ENCODE measurements around the gene CFAP61. TPM values are rescaled to one million over a fixed set of nuclear protein-coding genes. Genes with fewer than 3 reads are reported as not detected.
A peak's percentile ranks its signal among the peaks of the same experiment; 100 is the strongest.

CFAP61 gene
- total RNA-seq, 1 experiment from 2014 or later: not detected

DNA sequence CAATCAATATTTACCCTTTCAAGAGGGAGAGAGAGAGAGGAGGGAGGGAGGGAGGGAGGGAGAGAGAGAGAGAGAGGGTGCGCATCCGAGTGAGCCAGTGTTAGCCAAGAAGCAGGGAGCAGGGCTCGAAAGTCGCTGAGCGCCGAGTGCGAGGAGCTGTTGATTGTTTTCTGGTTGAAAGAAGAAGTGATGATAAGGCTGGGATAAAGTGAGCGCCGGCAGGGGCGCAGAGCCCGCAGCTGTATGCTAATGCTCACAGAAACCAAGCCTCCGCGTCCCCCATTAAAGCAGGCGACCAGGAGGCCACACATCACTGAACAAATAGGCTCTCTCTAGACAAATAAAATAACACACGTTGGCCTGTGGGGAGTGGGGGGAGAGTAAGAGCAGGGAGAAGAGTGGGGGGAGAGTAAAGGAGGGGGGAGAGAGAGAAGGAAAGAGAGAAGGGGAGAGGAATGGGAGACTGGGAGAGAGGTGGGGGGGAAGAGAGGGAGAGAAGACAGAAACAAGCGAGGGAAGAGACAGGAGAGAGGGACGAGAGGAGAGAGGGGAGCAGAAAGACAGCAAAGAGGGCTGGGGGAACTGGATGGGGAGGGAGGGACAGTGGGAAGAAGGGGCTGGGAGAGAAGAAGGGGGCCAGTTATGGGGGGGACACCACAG lies 310.6 kb downstream of the CFAP61 start:
- peaks cover 63% of the 10 kb centered on the region for H3K27me3 ChIP-seq (ENCODE audit: low read length)
- TF ChIP-seq, protein P1, sequence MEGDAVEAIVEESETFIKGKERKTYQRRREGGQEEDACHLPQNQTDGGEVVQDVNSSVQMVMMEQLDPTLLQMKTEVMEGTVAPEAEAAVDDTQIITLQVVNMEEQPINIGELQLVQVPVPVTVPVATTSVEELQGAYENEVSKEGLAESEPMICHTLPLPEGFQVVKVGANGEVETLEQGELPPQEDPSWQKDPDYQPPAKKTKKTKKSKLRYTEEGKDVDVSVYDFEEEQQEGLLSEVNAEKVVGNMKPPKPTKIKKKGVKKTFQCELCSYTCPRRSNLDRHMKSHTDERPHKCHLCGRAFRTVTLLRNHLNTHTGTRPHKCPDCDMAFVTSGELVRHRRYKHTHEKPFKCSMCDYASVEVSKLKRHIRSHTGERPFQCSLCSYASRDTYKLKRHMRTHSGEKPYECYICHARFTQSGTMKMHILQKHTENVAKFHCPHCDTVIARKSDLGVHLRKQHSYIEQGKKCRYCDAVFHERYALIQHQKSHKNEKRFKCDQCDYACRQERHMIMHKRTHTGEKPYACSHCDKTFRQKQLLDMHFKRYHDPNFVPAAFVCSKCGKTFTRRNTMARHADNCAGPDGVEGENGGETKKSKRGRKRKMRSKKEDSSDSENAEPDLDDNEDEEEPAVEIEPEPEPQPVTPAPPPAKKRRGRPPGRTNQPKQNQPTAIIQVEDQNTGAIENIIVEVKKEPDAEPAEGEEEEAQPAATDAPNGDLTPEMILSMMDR (conservative IDR thresholded peaks at IDR 0.05; ENCODE audit: low read depth, low read length): no peak
- TF ChIP-seq EZH2phosphoT487 (IDR thresholded peaks at IDR 0.05; ENCODE audit: borderline replicate concordance, low read length) (no peak), EZH2 (IDR thresholded peaks at IDR 0.05; ENCODE audit: low read length, unreplicated experiment) (no peak)

DNA sequence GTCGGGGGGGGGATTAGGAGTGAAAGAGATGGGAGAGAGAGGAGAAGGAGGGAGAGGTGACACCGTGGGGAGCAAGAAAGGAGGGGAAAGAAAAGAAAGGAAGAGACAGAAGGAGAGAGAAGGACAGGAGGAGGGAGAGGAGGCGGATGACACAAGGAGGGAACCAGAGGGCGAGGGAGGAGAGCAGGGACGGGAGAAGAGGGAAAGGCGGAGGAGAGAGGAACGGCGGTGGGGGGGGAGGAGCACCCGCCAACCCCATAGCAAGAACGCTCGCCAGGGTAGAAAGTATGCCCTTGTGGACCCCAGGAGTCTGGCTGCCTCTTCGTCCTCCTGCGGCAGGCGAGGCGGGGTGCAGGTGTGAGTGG lies 311.1 kb downstream of the CFAP61 start:
- Histone ChIP-seq H3K27ac (ENCODE audit: low read length) (no peak overlapping the region), H3K4me1 (ENCODE audit: insufficient read depth, low read length) (peaks cover 5% of the 10 kb centered on the region; the same call in 1 of the 2 replicates), H3K9me3 (ENCODE audit: low read length) (no peaks in the 10 kb centered on the region), H3K79me2 (ENCODE audit: low read length) (no peaks in the 10 kb centered on the region), H4K20me1 (ENCODE audit: low read length) (no peaks in the 10 kb centered on the region), H3K4me2 (ENCODE audit: low read length) (peak overlapping the region; percentile 40), H3K9me2 (replicated peaks; ENCODE audit: low read length) (no peaks in the 10 kb centered on the region), H3F3A (ENCODE audit: low read length, unreplicated experiment) (no peaks in the 10 kb centered on the region), H3K9ac (ENCODE audit: low read length) (no peak overlapping the region), H3K27me3 (ENCODE audit: low read length) (peaks cover 63% of the 10 kb centered on the region), H3K4me3 (ENCODE audit: low read length) (no peak overlapping the region; the same call in 1 of the 2 replicates), H2AFZ (ENCODE audit: low read length) (no peak overlapping the region), H3K36me3 (ENCODE audit: low read depth, low read length) (no peaks in the 10 kb centered on the region)
- CTCF ChIA-PET: no interaction called here
- POLR2A ChIA-PET (ENCODE audit: unreplicated experiment): no interaction called here
- intact Hi-C loops (cut with micrococcal nuclease): loop anchor here (5.0 kb wide), 1 partner anchor 89 kb away; no protein-coding TSS in a partner anchor
- ATAC-seq (no peak), DNase-seq (no peak)
- BruUV-seq (replicated peaks): no TSS peak
- TF ChIP-seq EZH2phosphoT487 (IDR thresholded peaks at IDR 0.05; ENCODE audit: borderline replicate concordance, low read length): no peak
- no peak for TF ChIP-seq EZH2 (IDR thresholded peaks at IDR 0.05; ENCODE audit: low read length, unreplicated experiment)
- TF ChIP-seq, protein P1 (conservative IDR thresholded peaks at IDR 0.05; ENCODE audit: low read depth, low read length): no peak

More for the DNA sequence above, 310.6 kb downstream of the CFAP61 start:
- DNase-seq (no peak), ATAC-seq (no peak)
- peaks cover 5% of the 10 kb centered on the region; the same call in 1 of the 2 replicates for H3K4me1 ChIP-seq (ENCODE audit: insufficient read depth, low read length)
- H3K4me2 ChIP-seq (ENCODE audit: low read length): peak overlapping the region; percentile 40; the same call in 1 of the 2 replicates
- H3K27ac ChIP-seq (ENCODE audit: low read length): no peak overlapping the region
- no peaks in the 10 kb centered on the region for H4K20me1 ChIP-seq (ENCODE audit: low read length)
- H3K79me2 ChIP-seq (ENCODE audit: low read length): no peaks in the 10 kb centered on the region
- POLR2A ChIA-PET (ENCODE audit: unreplicated experiment): no interaction called here
- H3K9me2 ChIP-seq (replicated peaks; ENCODE audit: low read length): no peaks in the 10 kb centered on the region
- CTCF ChIA-PET: no interaction called here
- no peaks in the 10 kb centered on the region for H3F3A ChIP-seq (ENCODE audit: low read length, unreplicated experiment)
- no TSS peak for BruUV-seq (replicated peaks)
- intact Hi-C loops (cut with micrococcal nuclease): loop anchor here (5.0 kb wide), 1 partner anchor 89 kb away; no protein-coding TSS in a partner anchor
- H2AFZ ChIP-seq (ENCODE audit: low read length): no peak overlapping the region
- no peak overlapping the region for H3K9ac ChIP-seq (ENCODE audit: low read length)
- no peaks in the 10 kb centered on the region for H3K36me3 ChIP-seq (ENCODE audit: low read depth, low read length)
- H3K4me3 ChIP-seq (ENCODE audit: low read length): no peak overlapping the region
- no peaks in the 10 kb centered on the region for H3K9me3 ChIP-seq (ENCODE audit: low read length)
